HepG2 (cell line): ENCODE results near the gene NCOA5. TPM values are rescaled to one million over a fixed set of nuclear protein-coding genes. Genes with fewer than 3 reads are reported as not detected.

Source experiments
- polyA plus RNA-seq, 8 experiments: library from polyadenylated mRNA; depleted of rRNA in 3 of 8; stranded (reverse) in 7 of 8; unstranded in 1 of 8; fragments of >200 nt; fragmentation: Illumina TruSeq in 4 of 8; extraction: Trizol in 4 of 8; gene quantifications; 2 replicates each; pipeline versions ENCODE4 v1.2.1 to v1.2.3, GENCODE V29; 2011 to 2016; ENCODE audit warnings: low read depth in 4 of 8, missing spikeins in 1 of 8, mixed read lengths in 1 of 8; ENCODE audit not compliant: insufficient read depth in 1 of 8
- total RNA-seq, 5 experiments: library from RNA; depleted of rRNA; stranded (reverse); fragments of >200 nt; fragmentation: Illumina TruSeq; extraction: Trizol; gene quantifications; 2 replicates each; pipeline ENCODE4 v1.2.3, GENCODE V29; 2016; ENCODE audit warnings: low read depth in 1 of 5

Gene NCOA5
- total and polyA plus RNA-seq, 2 of the 13 experiments (the other 11 are each of a cell fraction or from before 2014, with no cell fraction given): 16.5 to 28.4 TPM

Other genes with a start within 250 kb of the NCOA5 start
- gene ACOT8, start 232.6 kb downstream of the NCOA5 start, total RNA-seq (2016; rRNA removed; fragmentation: Illumina TruSeq; extraction: Trizol): 31.4 and 39.1 TPM in 2 replicates
- 45.5 and 54.4 TPM in 2 replicates for gene ACOT8, start 232.6 kb downstream of the NCOA5 start, polyA plus RNA-seq (2011; rRNA removed)
- gene ZSWIM3, start 232.3 kb downstream of the NCOA5 start, total RNA-seq (2016; rRNA removed; fragmentation: Illumina TruSeq; extraction: Trizol): 5.8 and 7.3 TPM in 2 replicates
- 5.2 and 7.1 TPM in 2 replicates for gene ZSWIM3, start 232.3 kb downstream of the NCOA5 start, polyA plus RNA-seq (2011; rRNA removed)
- gene ZSWIM1, start 208.7 kb downstream of the NCOA5 start, total RNA-seq (2016; rRNA removed; fragmentation: Illumina TruSeq; extraction: Trizol): 11.7 and 16.5 TPM in 2 replicates
- 9.0 and 9.5 TPM in 2 replicates for gene ZSWIM1, start 208.7 kb downstream of the NCOA5 start, polyA plus RNA-seq (2011; rRNA removed)
- gene SPATA25, start 202.3 kb downstream of the NCOA5 start, total RNA-seq (2016; rRNA removed; fragmentation: Illumina TruSeq; extraction: Trizol): 3.3 and 7.6 TPM in 2 replicates
- 4.8 and 8.9 TPM in 2 replicates for gene SPATA25, start 202.3 kb downstream of the NCOA5 start, polyA plus RNA-seq (2011; rRNA removed)
- gene NEURL2, start 198.8 kb downstream of the NCOA5 start, total RNA-seq (2016; rRNA removed; fragmentation: Illumina TruSeq; extraction: Trizol): 4.1 and 9.7 TPM in 2 replicates
- 7.2 and 12.2 TPM in 2 replicates for gene NEURL2, start 198.8 kb downstream of the NCOA5 start, polyA plus RNA-seq (2011; rRNA removed)
- gene CTSA, start 198.6 kb downstream of the NCOA5 start, total RNA-seq (2016; rRNA removed; fragmentation: Illumina TruSeq; extraction: Trizol): 63.8 and 202 TPM in 2 replicates
- 222 and 231 TPM in 2 replicates for gene CTSA, start 198.6 kb downstream of the NCOA5 start, polyA plus RNA-seq (2011; rRNA removed)
- 7.0 and 16.9 TPM in 2 replicates for gene PLTP, start 177.8 kb downstream of the NCOA5 start, total RNA-seq (2016; rRNA removed; fragmentation: Illumina TruSeq; extraction: Trizol)
- gene PLTP, start 177.8 kb downstream of the NCOA5 start, polyA plus RNA-seq (2011; rRNA removed): 28.6 and 30.7 TPM in 2 replicates
- 18.5 and 20.9 TPM in 2 replicates for gene PCIF1, start 155.3 kb downstream of the NCOA5 start, total RNA-seq (2016; rRNA removed; fragmentation: Illumina TruSeq; extraction: Trizol)
- 21.6 and 24.4 TPM in 2 replicates for gene PCIF1, start 155.3 kb downstream of the NCOA5 start, polyA plus RNA-seq (2011; rRNA removed)
- gene ZNF335, start 117.8 kb downstream of the NCOA5 start, total RNA-seq (2016; rRNA removed; fragmentation: Illumina TruSeq; extraction: Trizol): 6.0 and 13.7 TPM in 2 replicates
- 9.7 and 12.3 TPM in 2 replicates for gene ZNF335, start 117.8 kb downstream of the NCOA5 start, polyA plus RNA-seq (2011; rRNA removed)
- gene MMP9, start 81.1 kb downstream of the NCOA5 start, total RNA-seq (2016; rRNA removed; fragmentation: Illumina TruSeq; extraction: Trizol): not detected in 2 replicates
- 0.03 TPM in 1 of 2 replicates, not detected in the other for gene MMP9, start 81.1 kb downstream of the NCOA5 start, polyA plus RNA-seq (2011; rRNA removed)
- gene SLC12A5, start 60.7 kb downstream of the NCOA5 start, total RNA-seq (2016; rRNA removed; fragmentation: Illumina TruSeq; extraction: Trizol): 5.3 and 5.4 TPM in 2 replicates
- gene SLC12A5, start 60.7 kb downstream of the NCOA5 start, polyA plus RNA-seq (2011; rRNA removed): 4.3 and 5.6 TPM in 2 replicates
- gene CD40, start 28.4 kb upstream of the NCOA5 start, total RNA-seq (2016; rRNA removed; fragmentation: Illumina TruSeq; extraction: Trizol): 2.2 and 4.6 TPM in 2 replicates
- 13.4 TPM in 2 replicates for gene CD40, start 28.4 kb upstream of the NCOA5 start, polyA plus RNA-seq (2011; rRNA removed)
- not detected in 2 replicates for gene CDH22, start 218.5 kb upstream of the NCOA5 start, total RNA-seq (2016; rRNA removed; fragmentation: Illumina TruSeq; extraction: Trizol)
- not detected in 2 replicates for gene CDH22, start 218.5 kb upstream of the NCOA5 start, polyA plus RNA-seq (2011; rRNA removed)